Measurements from ENCODE around the gene DERL3.

DNA sequence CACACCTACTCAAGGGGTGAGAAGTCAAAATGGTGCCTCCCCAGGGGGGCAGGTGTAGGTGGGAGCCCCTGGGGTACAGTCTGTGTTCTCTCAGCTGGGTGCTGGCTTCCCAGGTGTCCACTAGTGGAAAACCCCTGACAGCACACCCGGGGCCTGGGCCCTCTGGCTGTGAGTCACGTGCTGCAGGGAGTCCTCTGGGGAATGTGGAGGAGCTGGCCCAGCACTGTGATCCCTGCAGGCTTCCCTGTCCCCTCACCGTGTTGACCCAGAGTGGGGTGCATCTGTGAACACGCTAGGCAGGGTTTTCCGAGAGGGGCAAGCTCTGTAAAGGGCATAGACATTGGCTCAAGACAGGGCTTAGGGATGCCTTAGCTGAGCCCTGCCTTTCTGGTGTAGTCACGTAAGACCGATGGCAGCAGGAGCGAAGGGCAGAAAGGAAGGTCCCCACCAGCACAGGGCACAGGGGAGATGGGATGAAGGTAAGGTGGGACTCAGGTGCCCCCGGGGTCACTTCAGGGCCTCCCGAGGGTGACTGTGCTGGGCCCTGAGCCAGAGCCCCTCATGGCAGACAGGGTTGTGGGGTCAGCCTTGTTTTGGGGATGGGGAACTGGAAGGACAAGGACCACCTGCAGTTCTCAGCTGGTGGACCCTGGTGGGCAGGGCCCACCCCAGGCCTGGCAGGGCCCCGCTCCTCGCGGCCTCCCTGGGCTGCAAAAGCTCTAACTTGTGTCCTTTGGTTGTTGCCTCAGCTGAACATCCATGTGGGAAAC, 14.1 kb downstream of the DERL3 start:
- no peak for TF ChIP-seq ZNF274 (IDR thresholded peaks at IDR 0.05; ENCODE audit: low read depth, low read length)
- TF ChIP-seq YY1 (IDR thresholded peaks at IDR 0.05; ENCODE audit: insufficient read depth, insufficient read length), result no peak
